Effector CD4-positive, alpha-beta T cell (primary cell): Measurements from ENCODE around the gene TSPAN5.

Experiments used
- DNase-seq: peaks from one replicate; pipeline ENCODE4 v3.0.0-alpha.2; 2020

The TSPAN5 gene

GRCh38 chr4:98434816-98435215 lies 223.6 kb downstream of the TSPAN5 start:
- no peak for DNase-seq

- DNase-seq: no peak
Measured at GRCh38 chr4:98433691-98434090, 224.7 kb downstream of the TSPAN5 start.

- DNase-seq: no peak
Measured at GRCh38 chr4:98430708-98431403, 227.6 kb downstream of the TSPAN5 start.

- no peak for DNase-seq
Measured at GRCh38 chr4:98423009-98423408, 235.4 kb downstream of the TSPAN5 start.

- DNase-seq: no peak
Measured at GRCh38 chr4:98421111-98421510, 237.3 kb downstream of the TSPAN5 start.
